ENCODE results near the gene PRRX1. TPM values are rescaled to one million over a fixed set of nuclear protein-coding genes. Genes with fewer than 3 reads are reported as not detected.

PRRX1 gene
- total and polyA plus RNA-seq, 2 of the 13 experiments (the other 11 are each of a cell fraction or from before 2014, with no cell fraction given): not detected

DNA sequence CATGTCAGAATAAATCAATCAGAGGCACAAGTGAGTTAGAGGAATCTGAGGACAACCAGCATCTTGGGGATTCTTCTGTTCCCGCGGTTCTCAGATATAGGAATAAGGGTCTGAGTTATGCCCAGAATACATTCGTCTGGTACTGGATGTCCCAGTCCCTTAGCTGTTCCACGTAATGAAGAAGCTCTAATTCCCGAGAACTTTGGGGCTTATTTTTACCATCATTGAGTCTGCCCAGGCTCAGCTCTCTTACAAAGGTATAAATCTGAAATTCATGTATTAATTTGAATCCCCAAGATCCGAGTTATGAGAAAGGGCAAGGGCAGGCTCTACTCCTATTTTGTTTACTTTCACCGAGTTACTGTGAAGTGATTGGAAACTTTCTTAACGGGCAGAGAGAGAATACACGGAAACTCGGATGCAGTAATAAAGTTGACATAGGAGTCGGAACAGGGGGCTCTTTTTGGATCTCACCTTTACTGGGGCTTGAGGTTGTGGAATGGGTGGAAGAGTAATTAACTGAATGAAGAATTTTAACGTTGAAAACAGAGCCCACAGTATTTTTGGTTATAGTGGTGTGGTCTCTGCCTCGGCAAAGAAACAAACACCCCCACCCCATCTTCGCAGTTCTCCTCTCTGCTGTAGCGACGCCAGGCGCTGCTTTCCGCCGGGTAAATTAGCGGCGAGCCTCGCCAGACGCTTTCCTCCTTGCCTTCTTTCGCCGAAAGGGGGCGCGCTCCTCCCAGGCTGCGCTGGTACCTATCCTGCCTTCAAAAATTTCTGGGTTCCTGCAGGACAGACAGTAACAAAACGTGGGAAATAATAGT, 7.1 kb downstream of the PRRX1 start:
- FAIRE-seq: no peak

More for the DNA sequence above, 7.1 kb downstream of the PRRX1 start:
- Histone ChIP-seq H3K36me3 (replicated peaks in 1 of 2; ENCODE audit: control insufficient read depth in 1 of 2, insufficient read depth in 2 of 2, low read length in 2 of 2) (no peaks in the 10 kb centered on the region), H3K9me3 (ENCODE audit: low read length) (no peaks in the 10 kb centered on the region), H3K79me2 (ENCODE audit: insufficient read depth, low read length) (no peaks in the 10 kb centered on the region), H3K4me1 (ENCODE audit: insufficient read depth, low read length) (no peaks in the 10 kb centered on the region), H3K4me2 (ENCODE audit: low read depth, low read length) (no peak overlapping the region), H3K27ac (ENCODE audit: extremely low read length, insufficient read depth, low read length) (no peak overlapping the region), H2AFZ (ENCODE audit: low read length) (no peak overlapping the region), H4K20me1 (ENCODE audit: insufficient read depth, low read length) (no peaks in the 10 kb centered on the region), H3K27me3 (ENCODE audit: control insufficient read depth in 1 of 2, insufficient read depth in 2 of 2, low read length in 2 of 2) (peaks cover 1 to 47% of the 10 kb centered on the region in 2 experiments; a peak in 4 of 5 replicates), H3K9ac (ENCODE audit: insufficient read depth, low read depth, low read length) (no peak overlapping the region), H3K4me3 (replicated peaks in 1 of 3; ENCODE audit: insufficient read depth in 1 of 3, low read depth in 2 of 3, low read length in 3 of 3) (no peak overlapping the region)
- WGBS (ENCODE audit: low lambda C conversion rate): 45% methylated on average over 28 of the region's 29 CpGs
- ATAC-seq: peak; percentile 67
- CTCF ChIA-PET (ENCODE audit: low intra/inter-chr PET ratio, low total read pairs): no interaction called here
- in situ Hi-C loops (cut with HindIII; ENCODE audit: extremely low pct_ligation_motif_present, low pct_unique_long_range_greater_than_20kb): no loop called here
- intact Hi-C loops (cut with micrococcal nuclease; ENCODE audit: unreplicated experiment): no loop called here
- no TSS peak for BruUV-seq (replicated peaks)
- POLR2A ChIA-PET: no interaction called here
- TF ChIP-seq CTCF (CRISPR knock-in tag; IDR thresholded peaks at IDR 0.05): peak; percentile 56
- TF ChIP-seq ATM (IDR thresholded peaks at IDR 0.05; ENCODE audit: borderline replicate concordance): no peak
- TF ChIP-seq ZNF589 (CRISPR knock-in tag; conservative IDR thresholded peaks at IDR 0.05): no peak
- no peak for TF ChIP-seq RERE (CRISPR knock-in tag; IDR thresholded peaks at IDR 0.05; ENCODE audit: low read depth)
- no peak for DNase-seq (ENCODE audit: low spot score)

Measured in HepG2 (cell line).